Liver (tissue), 9 donors: Measurements from ENCODE around the gene SORCS2. TPM values are rescaled to one million over a fixed set of nuclear protein-coding genes. Genes with fewer than 3 reads are reported as not detected.

Experiments used
- DNase-seq: peaks from one replicate; pipeline ENCODE4 v3.0.0-alpha.2; 2017; ENCODE audit warnings: low spot score
- H3K27ac ChIP-seq, 2 donors: one replicate each; pipeline ENCODE4 v1.7.0; 2013; ENCODE audit warnings: inconsistent platforms in 2 of 2, low read length in 2 of 2, control low read depth in 1 of 2, low read depth in 1 of 2, mild to moderate bottlenecking in 1 of 2
- H3K27me3 ChIP-seq, 4 donors: one replicate each; pipeline versions ENCODE4 v1.6.1 to v1.7.0; 2013; ENCODE audit warnings: low read length in 3 of 4, inconsistent platforms in 1 of 4, mild to moderate bottlenecking in 1 of 4, moderate library complexity in 1 of 4; ENCODE audit not compliant: control insufficient read depth in 4 of 4, insufficient read depth in 4 of 4
- H3K36me3 ChIP-seq, 4 donors: one replicate each; pipeline versions ENCODE4 v1.6.1 to v1.7.0; 2013; ENCODE audit warnings: low read length in 3 of 4, mild to moderate bottlenecking in 3 of 4, low read depth in 1 of 4, moderate library complexity in 1 of 4; ENCODE audit not compliant: control insufficient read depth in 4 of 4, insufficient read depth in 3 of 4
- H3K4me1 ChIP-seq, 4 donors: one replicate each; pipeline versions ENCODE4 v1.6.1 to v1.7.0; 2013; ENCODE audit warnings: low read length in 3 of 4, mild to moderate bottlenecking in 3 of 4, moderate library complexity in 1 of 4; ENCODE audit not compliant: control insufficient read depth in 4 of 4, insufficient read depth in 4 of 4
- H3K4me3 ChIP-seq, 3 donors: one replicate each; pipeline versions ENCODE4 v1.6.1 to v1.7.0; 2013; ENCODE audit warnings: low read length in 3 of 3, control low read depth in 1 of 3, low read depth in 1 of 3, mild to moderate bottlenecking in 1 of 3
- H3K9ac ChIP-seq, 2 donors: one replicate each; pipeline ENCODE4 v1.7.0; 2013; ENCODE audit warnings: low read length in 2 of 2, mild to moderate bottlenecking in 2 of 2, moderate library complexity in 2 of 2, control low read depth in 1 of 2, low read depth in 1 of 2
- H3K9me3 ChIP-seq, 4 donors: one replicate each; pipeline versions ENCODE4 v1.6.1 to v1.7.0; 2013; ENCODE audit warnings: low read length in 3 of 4; ENCODE audit not compliant: control insufficient read depth in 4 of 4
- EGR1 ChIP-seq, 2 donors: IDR thresholded peaks; 2 replicates each; pipeline ENCODE4 v1.6.1; 2016 to 2018; ENCODE audit warnings: antibody characterized with exemption in 2 of 2, low read depth in 2 of 2
- FOXA1 ChIP-seq: IDR thresholded peaks from 2 replicates; pipeline ENCODE4 v1.6.1; 2016; ENCODE audit warnings: antibody characterized with exemption
- FOXA2 ChIP-seq: IDR thresholded peaks from 2 replicates; pipeline ENCODE4 v1.6.1; 2016; ENCODE audit warnings: antibody characterized with exemption
- HNF4A ChIP-seq, 2 donors: conservative IDR thresholded peaks; 2 replicates each; pipeline ENCODE4 v1.6.1; 2016; ENCODE audit warnings: antibody characterized with exemption in 2 of 2, mild to moderate bottlenecking in 2 of 2
- HNF4G ChIP-seq: IDR thresholded peaks from 2 replicates; pipeline ENCODE4 v1.6.1; 2016; ENCODE audit warnings: antibody characterized with exemption
- JUND ChIP-seq, 2 donors: IDR thresholded peaks; 2 replicates each; pipeline ENCODE4 v1.6.1; 2016; ENCODE audit warnings: antibody characterized with exemption in 2 of 2
- RXRA ChIP-seq, 2 donors: IDR thresholded peaks; 2 replicates each; pipeline ENCODE4 v1.6.1; 2017 to 2018; ENCODE audit warnings: antibody characterized with exemption in 2 of 2, mild to moderate bottlenecking in 1 of 2
- SP1 ChIP-seq: IDR thresholded peaks from 2 replicates; pipeline ENCODE4 v1.6.1; 2018; ENCODE audit warnings: antibody characterized with exemption, mild to moderate bottlenecking
- TAF1 ChIP-seq: conservative IDR thresholded peaks from 2 replicates; pipeline ENCODE4 v1.6.1; 2016; ENCODE audit warnings: antibody characterized with exemption, mild to moderate bottlenecking
- YY1 ChIP-seq: IDR thresholded peaks from 2 replicates; pipeline ENCODE4 v1.6.1; 2016; ENCODE audit warnings: antibody characterized with exemption, mild to moderate bottlenecking
- WGBS: extraction: QIAGEN DNeasy Blood & Tissue Kit; methylation state at CpG from one replicate; pipeline ENCODE4 v1.1.7; 2013; 5-methylcytosine and 5-hydroxymethylcytosine counted together
- polyA plus RNA-seq, 2 donors: library from polyadenylated mRNA; stranded (reverse) in 1 of 2; unstranded in 1 of 2; fragments of 200-250 nt in 1 of 2; fragments of >200 nt in 1 of 2; fragmentation: Nextera tagmentation in 1 of 2; extraction: Ambion mirVana in 1 of 2; gene quantifications; one replicate each; pipeline versions ENCODE4 v1.2.1 to v1.2.3, GENCODE V29; 2013 to 2015
- total RNA-seq, 2 donors: library from RNA; depleted of rRNA; stranded (reverse); fragments of >200 nt; gene quantifications; one replicate each; pipeline ENCODE4 v1.2.3, GENCODE V29; 2014
- TF ChIP-seq, protein P1 (sequence below): fragments of 150-350 bp; IDR thresholded peaks from 2 replicates; pipeline ENCODE4 v1.5.1; 2017; ENCODE audit warnings: improper control_type of control experiment, low read depth, low read length; ENCODE audit not compliant: missing input control
- TF ChIP-seq, protein P2 (sequence below): IDR thresholded peaks from 2 replicates; pipeline ENCODE4 v1.6.1; 2016; ENCODE audit warnings: antibody characterized with exemption
- TF ChIP-seq, protein P3 (sequence below): IDR thresholded peaks from 2 replicates; pipeline ENCODE4 v1.6.1; 2016; ENCODE audit warnings: antibody characterized with exemption
- TF ChIP-seq, protein P4 (sequence below): IDR thresholded peaks from 2 replicates; pipeline ENCODE4 v1.6.1; 2016; ENCODE audit warnings: antibody characterized with exemption, mild to moderate bottlenecking
- donor health status: healthy.
- donor health status: healthy.
- donor health status: healthy.
- donor health status: healthy.
- donor health status: healthy.

The SORCS2 gene
- total and polyA plus RNA-seq, 4 donors, result 0.10 to 1.4 (median 0.92) TPM

DNA sequence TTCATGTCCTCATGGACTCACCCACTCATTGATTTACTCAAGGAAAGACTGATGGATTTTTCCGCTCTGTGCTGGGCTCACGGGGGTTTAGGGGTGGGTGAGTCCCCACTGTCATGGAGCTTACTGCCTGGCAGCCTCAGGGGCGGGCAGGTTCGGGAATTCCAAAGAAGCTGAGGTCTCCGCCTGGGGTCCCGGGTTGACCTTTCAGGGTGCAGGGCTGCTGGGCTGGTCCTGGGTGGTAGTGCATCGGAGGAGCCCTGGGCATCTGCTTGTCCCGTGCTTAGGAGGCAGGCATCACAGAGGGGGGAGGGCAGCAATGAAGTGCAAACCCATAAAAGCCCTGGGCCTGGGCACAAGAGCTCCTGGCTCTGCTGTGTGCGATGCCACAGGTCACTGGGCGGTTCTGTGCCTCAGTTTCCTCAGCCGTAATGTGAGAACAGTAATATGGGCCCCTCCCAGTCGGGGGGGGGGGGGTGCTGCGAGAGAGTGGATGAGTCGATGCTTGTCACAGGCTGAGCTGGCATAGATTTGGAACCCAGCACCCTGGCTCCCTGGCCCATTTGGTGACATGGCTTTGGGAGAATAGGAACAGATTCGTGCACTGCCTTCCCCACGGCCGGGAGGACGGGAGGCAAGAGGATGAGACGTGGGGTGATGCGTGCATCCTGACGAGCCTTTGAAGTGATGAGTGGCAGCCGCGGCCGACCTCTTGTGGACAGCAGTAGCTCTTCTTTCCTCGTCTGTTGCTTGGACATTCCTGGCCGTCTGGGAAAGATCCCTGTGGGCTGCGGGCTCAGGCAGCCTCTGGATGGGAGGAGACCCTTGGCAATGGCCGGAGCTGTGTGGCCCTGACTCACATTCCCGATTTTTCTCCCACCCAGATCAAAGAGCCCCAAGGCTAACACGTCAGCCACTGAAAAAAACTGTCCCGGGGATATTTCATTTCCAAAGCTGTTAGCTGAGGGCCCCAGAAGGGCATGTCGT is 200.4 kb downstream of the SORCS2 start:
- peaks cover 0 to 6% (median 0%) of the 10 kb centered on the region in 4 donors for H3K4me1 ChIP-seq
- TF ChIP-seq FOXA1 (no peak), HNF4A (conservative IDR thresholded peaks at IDR 0.05) (no peak), TAF1 (no peak), FOXA2 (no peak), EGR1 (IDR thresholded peaks at IDR 0.05; ENCODE audit: low read depth in 2 of 2) (no peak), HNF4G (no peak), JUND (IDR thresholded peaks at IDR 0.05) (no peak)
- TF ChIP-seq, protein P1, sequence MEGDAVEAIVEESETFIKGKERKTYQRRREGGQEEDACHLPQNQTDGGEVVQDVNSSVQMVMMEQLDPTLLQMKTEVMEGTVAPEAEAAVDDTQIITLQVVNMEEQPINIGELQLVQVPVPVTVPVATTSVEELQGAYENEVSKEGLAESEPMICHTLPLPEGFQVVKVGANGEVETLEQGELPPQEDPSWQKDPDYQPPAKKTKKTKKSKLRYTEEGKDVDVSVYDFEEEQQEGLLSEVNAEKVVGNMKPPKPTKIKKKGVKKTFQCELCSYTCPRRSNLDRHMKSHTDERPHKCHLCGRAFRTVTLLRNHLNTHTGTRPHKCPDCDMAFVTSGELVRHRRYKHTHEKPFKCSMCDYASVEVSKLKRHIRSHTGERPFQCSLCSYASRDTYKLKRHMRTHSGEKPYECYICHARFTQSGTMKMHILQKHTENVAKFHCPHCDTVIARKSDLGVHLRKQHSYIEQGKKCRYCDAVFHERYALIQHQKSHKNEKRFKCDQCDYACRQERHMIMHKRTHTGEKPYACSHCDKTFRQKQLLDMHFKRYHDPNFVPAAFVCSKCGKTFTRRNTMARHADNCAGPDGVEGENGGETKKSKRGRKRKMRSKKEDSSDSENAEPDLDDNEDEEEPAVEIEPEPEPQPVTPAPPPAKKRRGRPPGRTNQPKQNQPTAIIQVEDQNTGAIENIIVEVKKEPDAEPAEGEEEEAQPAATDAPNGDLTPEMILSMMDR, result no peak
- TF ChIP-seq, protein P2, sequence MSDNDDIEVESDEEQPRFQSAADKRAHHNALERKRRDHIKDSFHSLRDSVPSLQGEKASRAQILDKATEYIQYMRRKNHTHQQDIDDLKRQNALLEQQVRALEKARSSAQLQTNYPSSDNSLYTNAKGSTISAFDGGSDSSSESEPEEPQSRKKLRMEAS, result no peak
- TF ChIP-seq, protein P3, sequence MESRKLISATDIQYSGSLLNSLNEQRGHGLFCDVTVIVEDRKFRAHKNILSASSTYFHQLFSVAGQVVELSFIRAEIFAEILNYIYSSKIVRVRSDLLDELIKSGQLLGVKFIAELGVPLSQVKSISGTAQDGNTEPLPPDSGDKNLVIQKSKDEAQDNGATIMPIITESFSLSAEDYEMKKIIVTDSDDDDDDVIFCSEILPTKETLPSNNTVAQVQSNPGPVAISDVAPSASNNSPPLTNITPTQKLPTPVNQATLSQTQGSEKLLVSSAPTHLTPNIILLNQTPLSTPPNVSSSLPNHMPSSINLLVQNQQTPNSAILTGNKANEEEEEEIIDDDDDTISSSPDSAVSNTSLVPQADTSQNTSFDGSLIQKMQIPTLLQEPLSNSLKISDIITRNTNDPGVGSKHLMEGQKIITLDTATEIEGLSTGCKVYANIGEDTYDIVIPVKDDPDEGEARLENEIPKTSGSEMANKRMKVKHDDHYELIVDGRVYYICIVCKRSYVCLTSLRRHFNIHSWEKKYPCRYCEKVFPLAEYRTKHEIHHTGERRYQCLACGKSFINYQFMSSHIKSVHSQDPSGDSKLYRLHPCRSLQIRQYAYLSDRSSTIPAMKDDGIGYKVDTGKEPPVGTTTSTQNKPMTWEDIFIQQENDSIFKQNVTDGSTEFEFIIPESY, result no peak
- DNase-seq, result peak; percentile 27

DNA sequence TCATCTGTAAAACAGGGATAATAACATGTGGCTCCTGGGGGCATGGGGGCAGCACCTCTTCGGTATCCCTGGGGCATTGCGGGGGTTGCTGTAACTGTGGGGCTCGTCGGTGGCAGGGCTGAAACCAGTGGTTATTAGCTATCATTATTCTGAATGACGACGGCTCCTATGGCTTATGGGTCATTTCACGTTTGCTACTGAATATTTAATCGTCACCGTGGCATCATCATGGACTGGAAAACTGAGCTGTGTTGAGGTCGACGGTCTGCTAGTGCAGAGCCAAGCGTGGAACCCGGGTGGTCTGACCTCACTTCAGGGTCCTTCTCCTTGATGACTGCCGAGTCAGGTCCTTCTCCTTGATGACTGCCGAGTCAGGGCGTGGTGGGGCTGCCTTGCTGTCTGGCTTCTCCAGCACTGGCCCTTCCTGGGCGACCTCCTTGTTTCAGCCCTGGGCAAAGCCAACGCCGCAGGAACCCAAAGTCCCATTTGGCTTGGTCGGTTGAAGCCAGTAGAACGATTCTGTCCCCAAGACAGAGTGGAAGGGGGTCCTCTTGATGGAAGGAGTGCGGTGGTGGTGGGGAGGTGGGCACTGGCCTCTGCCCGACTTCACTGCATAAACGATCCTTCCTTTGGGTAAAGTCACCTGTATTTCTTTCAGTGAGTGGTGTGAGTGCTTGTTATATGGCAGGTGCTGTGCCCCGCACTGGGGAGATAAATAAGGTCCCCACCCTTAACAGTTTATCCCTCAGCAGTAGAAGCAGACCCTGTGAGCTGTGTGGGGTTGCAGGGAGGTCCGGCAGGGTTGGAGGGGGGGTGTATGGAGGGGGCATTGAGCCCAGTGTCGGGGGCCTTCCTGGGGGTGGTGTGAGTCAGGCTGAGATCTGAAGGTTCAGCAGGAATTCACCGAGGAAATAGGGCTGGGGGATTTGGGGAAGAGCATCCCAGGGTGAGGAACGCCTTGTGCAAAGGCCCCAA is 201.6 kb downstream of the SORCS2 start:
- no peaks in the 10 kb centered on the region for H3K36me3 ChIP-seq
- no peak overlapping the region for H3K27ac ChIP-seq
- H3K4me3 ChIP-seq, result no peak overlapping the region
- no peaks in the 10 kb centered on the region for H3K27me3 ChIP-seq
- H3K9ac ChIP-seq, result no peak overlapping the region
- DNase-seq, result peak; percentile 21
- no peak for TF ChIP-seq JUND (IDR thresholded peaks at IDR 0.05)
- no peak for TF ChIP-seq FOXA1
- TF ChIP-seq, protein P3, result no peak
- TF ChIP-seq YY1, result no peak
- TF ChIP-seq SP1, result no peak
- no peak for TF ChIP-seq HNF4G
- TF ChIP-seq, protein P4, sequence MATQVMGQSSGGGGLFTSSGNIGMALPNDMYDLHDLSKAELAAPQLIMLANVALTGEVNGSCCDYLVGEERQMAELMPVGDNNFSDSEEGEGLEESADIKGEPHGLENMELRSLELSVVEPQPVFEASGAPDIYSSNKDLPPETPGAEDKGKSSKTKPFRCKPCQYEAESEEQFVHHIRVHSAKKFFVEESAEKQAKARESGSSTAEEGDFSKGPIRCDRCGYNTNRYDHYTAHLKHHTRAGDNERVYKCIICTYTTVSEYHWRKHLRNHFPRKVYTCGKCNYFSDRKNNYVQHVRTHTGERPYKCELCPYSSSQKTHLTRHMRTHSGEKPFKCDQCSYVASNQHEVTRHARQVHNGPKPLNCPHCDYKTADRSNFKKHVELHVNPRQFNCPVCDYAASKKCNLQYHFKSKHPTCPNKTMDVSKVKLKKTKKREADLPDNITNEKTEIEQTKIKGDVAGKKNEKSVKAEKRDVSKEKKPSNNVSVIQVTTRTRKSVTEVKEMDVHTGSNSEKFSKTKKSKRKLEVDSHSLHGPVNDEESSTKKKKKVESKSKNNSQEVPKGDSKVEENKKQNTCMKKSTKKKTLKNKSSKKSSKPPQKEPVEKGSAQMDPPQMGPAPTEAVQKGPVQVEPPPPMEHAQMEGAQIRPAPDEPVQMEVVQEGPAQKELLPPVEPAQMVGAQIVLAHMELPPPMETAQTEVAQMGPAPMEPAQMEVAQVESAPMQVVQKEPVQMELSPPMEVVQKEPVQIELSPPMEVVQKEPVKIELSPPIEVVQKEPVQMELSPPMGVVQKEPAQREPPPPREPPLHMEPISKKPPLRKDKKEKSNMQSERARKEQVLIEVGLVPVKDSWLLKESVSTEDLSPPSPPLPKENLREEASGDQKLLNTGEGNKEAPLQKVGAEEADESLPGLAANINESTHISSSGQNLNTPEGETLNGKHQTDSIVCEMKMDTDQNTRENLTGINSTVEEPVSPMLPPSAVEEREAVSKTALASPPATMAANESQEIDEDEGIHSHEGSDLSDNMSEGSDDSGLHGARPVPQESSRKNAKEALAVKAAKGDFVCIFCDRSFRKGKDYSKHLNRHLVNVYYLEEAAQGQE, result no peak
- TF ChIP-seq RXRA (IDR thresholded peaks at IDR 0.05), result no peak
- H3K4me1 ChIP-seq, result peaks cover 0 to 6% (median 0%) of the 10 kb centered on the region in 4 donors
- 85% methylated on average over 29 of the region's 29 CpGs for WGBS
- H3K9me3 ChIP-seq, result no peaks in the 10 kb centered on the region

More for the DNA sequence above, 200.4 kb downstream of the SORCS2 start:
- Histone ChIP-seq H3K27me3 (no peaks in the 10 kb centered on the region), H3K9me3 (no peaks in the 10 kb centered on the region), H3K9ac (no peak overlapping the region), H3K4me3 (no peak overlapping the region), H3K36me3 (no peaks in the 10 kb centered on the region), H3K27ac (no peak overlapping the region)
- WGBS, result 82% methylated on average over 32 of the region's 32 CpGs
